ENCODE measurements around the gene SEZ6L.

The SEZ6L gene

GRCh38 chr22:26362471-26362870 lies 193.2 kb downstream of the SEZ6L start:
- TF ChIP-seq SPI1 (IDR thresholded peaks at IDR 0.05; ENCODE audit: borderline replicate concordance, low read depth) = no peak
- no peak for TF ChIP-seq POLR2AphosphoS5 (IDR thresholded peaks at IDR 0.05; ENCODE audit: low read depth)
- TF ChIP-seq, protein P1, sequence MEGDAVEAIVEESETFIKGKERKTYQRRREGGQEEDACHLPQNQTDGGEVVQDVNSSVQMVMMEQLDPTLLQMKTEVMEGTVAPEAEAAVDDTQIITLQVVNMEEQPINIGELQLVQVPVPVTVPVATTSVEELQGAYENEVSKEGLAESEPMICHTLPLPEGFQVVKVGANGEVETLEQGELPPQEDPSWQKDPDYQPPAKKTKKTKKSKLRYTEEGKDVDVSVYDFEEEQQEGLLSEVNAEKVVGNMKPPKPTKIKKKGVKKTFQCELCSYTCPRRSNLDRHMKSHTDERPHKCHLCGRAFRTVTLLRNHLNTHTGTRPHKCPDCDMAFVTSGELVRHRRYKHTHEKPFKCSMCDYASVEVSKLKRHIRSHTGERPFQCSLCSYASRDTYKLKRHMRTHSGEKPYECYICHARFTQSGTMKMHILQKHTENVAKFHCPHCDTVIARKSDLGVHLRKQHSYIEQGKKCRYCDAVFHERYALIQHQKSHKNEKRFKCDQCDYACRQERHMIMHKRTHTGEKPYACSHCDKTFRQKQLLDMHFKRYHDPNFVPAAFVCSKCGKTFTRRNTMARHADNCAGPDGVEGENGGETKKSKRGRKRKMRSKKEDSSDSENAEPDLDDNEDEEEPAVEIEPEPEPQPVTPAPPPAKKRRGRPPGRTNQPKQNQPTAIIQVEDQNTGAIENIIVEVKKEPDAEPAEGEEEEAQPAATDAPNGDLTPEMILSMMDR (IDR thresholded peaks at IDR 0.05; ENCODE audit: insufficient read depth, low read length) = no peak
- no peak for TF ChIP-seq REST (IDR thresholded peaks at IDR 0.05; ENCODE audit: insufficient replicate concordance, low read depth)
- TF ChIP-seq GABPA (IDR thresholded peaks at IDR 0.05; ENCODE audit: low read depth) = no peak
- H3K27me3 ChIP-seq (ENCODE audit: insufficient read depth, poor library complexity, severe bottlenecking) = peaks cover 3% of the 10 kb centered on the region
- H3K4me3 ChIP-seq (replicated peaks; ENCODE audit: insufficient read depth, low read length) = no peak overlapping the region
- no peak for DNase-seq (ENCODE audit: low read depth in 1 of 2, low spot score in 1 of 2)
- no peak overlapping the region for H3K27ac ChIP-seq (replicated peaks)

DNA sequence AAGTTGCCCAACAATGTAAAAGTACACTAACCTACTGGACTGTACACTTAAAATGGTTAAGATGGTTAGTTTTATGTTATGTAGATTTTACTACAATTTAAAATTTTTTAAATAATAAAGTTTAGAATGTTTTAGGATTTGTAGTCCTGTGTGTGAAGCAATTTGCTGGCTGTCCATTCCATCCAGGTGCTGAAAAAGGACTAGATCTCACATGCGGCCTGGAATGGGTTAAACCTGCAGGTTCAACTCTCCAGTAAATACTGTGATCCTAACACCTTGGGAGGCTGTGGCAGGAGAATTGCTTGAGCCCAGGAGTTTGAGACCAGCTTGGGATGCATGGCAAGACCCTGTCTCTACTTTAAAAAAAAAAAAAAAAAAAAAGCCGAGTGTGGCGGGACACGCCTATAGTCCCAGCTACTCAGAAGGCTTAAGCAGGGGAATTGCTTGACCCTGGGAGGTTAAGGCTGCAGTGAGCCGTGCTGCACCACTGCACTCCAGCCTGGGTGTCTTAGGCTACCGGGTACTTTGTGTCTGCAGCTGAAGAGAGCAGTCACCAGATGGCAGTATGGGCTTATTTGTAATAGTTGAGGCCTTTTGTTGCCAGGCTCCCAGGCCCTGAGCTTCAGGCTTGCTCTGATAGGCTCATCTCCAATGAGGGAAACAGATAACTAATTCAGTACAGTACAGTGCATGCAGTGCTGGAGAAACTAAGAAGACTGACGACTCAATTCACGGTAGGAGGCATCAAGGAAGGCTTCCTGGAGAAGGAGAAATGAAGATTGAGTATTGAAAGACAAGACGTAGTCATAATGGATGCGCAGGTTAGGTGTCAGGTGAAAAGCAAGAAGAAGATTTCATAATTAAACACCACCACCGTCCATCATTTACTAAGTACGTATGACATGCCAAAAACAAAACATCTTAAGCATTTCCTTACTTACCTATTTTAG lies 195.1 kb downstream of the SEZ6L start:
- Histone ChIP-seq H3K4me3 (replicated peaks; ENCODE audit: insufficient read depth, low read length) (no peak overlapping the region), H3K27me3 (ENCODE audit: insufficient read depth, poor library complexity, severe bottlenecking) (peaks cover 3% of the 10 kb centered on the region), H3K27ac (replicated peaks) (no peak overlapping the region)
- TF ChIP-seq REST (IDR thresholded peaks at IDR 0.05; ENCODE audit: insufficient replicate concordance, low read depth) (peak; percentile 70), SPI1 (IDR thresholded peaks at IDR 0.05; ENCODE audit: borderline replicate concordance, low read depth) (no peak), GABPA (IDR thresholded peaks at IDR 0.05; ENCODE audit: low read depth) (no peak), POLR2AphosphoS5 (IDR thresholded peaks at IDR 0.05; ENCODE audit: low read depth) (no peak)
- TF ChIP-seq, protein P1 (IDR thresholded peaks at IDR 0.05; ENCODE audit: insufficient read depth, low read length) = peak; percentile 72
- DNase-seq (ENCODE audit: low read depth in 1 of 2, low spot score in 1 of 2) = peak; percentile 13 to 73

DNA sequence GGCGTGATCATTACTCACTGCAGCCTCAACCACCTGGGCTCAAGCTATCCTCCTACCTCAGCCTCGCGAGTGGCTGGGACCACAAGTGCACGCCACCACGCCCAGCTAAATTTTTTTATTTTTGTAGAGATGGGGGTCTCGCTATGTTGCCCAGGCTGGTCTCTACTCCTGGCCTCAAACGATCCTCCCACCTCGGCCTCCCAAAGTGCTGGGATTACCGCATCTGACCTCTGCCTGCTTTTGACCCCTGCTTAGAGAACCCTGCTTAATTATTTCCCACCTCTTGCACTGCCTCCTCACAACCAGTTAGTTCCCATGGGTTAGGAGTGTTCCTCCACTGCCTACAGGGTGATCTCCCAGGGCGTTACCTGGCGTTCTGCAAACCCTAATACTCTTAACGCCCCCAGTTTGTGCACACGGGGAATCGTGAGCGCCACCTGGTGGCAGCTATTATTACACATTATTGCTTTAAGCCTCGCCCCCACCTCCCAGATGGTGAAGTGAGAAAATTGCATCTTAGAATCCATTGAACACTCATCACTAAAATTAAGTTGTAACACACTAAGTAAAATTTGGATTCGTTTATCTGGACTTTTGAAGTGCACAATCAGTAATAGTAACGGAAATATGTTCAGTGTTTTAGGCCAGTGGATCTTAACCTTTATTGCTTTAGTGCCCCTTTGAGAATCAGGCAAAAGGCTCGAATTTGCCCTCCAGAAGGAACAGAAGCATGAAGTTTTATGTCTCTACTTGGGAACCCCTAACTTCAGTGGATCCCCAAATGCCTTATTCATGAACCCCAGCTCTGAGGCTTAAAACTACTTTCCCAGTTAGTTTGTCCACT lies 198.4 kb downstream of the SEZ6L start:
- DNase-seq (ENCODE audit: low read depth in 1 of 2, low spot score in 1 of 2) = peak; percentile 31 to 41
- Histone ChIP-seq H3K27me3 (ENCODE audit: insufficient read depth, poor library complexity, severe bottlenecking) (peaks cover 3% of the 10 kb centered on the region), H3K4me3 (replicated peaks; ENCODE audit: insufficient read depth, low read length) (no peak overlapping the region), H3K27ac (replicated peaks) (no peak overlapping the region)
- TF ChIP-seq REST (IDR thresholded peaks at IDR 0.05; ENCODE audit: insufficient replicate concordance, low read depth) = no peak
- TF ChIP-seq, protein P1 (IDR thresholded peaks at IDR 0.05; ENCODE audit: insufficient read depth, low read length) = peak; percentile 75
